Central memory CD8-positive, alpha-beta T cell (primary cell): Measurements from ENCODE around the gene NUP210.
A peak's percentile ranks its signal among the peaks of the same experiment; 100 is the strongest.

ENCODE experiments used
- ATAC-seq: fragments of 150-1000 bp; cut with Tn5 transposase; replicated peaks from 2 replicates; pipeline ENCODE4 v1.10.0; 2022; ENCODE audit warnings: mild to moderate bottlenecking, moderate FRiP score, moderate number of reproducible peaks; ENCODE audit not compliant: poor library complexity, severe bottlenecking; ENCODE audit errors: extremely low read depth
- DNase-seq, 2 donors: peaks; one replicate each; pipeline ENCODE4 v3.0.0; 2021; ENCODE audit warnings: low spot score in 2 of 2
- H3K27ac Mint-ChIP-seq: one replicate; pipeline ENCODE4 v1.8.0; 2022; ENCODE audit warnings: low read depth, mild to moderate bottlenecking, moderate library complexity, mixed read lengths
- H3K27me3 Mint-ChIP-seq: one replicate; pipeline ENCODE4 v1.8.0; 2022; ENCODE audit warnings: mixed read lengths
- H3K36me3 Mint-ChIP-seq: one replicate; pipeline ENCODE4 v1.8.0; 2022; ENCODE audit warnings: mild to moderate bottlenecking, moderate library complexity, mixed read lengths; ENCODE audit not compliant: insufficient read depth
- H3K4me1 Mint-ChIP-seq: one replicate; pipeline ENCODE4 v1.8.0; 2022; ENCODE audit warnings: mixed read lengths
- H3K4me3 Mint-ChIP-seq: one replicate; pipeline ENCODE4 v1.8.0; 2022; ENCODE audit warnings: mild to moderate bottlenecking, moderate library complexity, mixed read lengths
- H3K9me3 Mint-ChIP-seq: one replicate; pipeline ENCODE4 v1.8.0; 2022; ENCODE audit warnings: mixed read lengths

The NUP210 gene

DNA sequence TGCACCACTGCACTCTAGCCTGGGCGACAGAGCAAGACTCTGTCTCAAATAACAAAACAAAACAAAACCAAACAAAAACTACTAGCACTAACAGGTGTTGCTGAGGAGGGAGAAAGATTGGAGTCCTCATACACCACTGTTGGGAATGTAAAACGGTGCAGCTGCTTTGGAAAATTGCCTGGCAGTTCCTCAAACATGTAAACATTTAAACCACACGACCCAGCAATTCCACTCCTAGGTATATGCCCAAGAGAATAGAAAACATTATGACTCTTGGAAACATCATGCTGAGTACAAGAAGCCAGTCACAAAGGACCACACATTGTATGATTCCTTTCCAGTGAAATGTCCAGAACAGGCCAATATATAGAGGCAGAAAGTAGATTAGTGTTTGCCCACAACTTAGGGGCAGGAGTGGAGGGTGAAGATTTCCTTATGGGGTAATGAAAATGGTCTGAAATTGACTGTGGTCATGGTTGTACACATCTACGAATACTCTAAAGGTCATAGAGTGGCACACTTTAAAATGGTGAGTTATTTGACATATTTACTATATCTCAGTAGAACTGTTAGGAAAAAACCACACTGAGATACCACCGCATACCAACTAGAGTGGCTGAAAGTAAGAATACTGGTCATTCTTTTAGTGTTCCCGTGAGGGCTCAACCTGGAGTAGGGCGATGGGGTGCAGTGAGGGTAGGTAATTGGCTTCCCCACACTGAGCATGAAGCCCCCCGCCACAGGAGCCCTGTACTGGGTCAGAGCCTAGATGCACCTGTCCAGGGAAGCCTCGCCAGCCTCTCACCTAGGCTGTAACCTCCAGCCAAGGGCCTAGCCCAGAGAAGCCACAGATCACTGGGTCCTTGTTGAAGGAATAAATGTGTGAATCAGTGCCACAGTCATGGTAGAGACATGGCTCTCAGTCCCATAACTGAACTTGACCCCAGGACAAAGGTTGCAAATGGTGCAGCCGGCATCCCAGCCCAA, 131.1 kb downstream of the NUP210 start:
- ATAC-seq (no peak), DNase-seq (no peak)
- peaks cover 59% of the 10 kb centered on the region for H3K27me3 Mint-ChIP-seq
- peaks cover 15% of the 10 kb centered on the region for H3K9me3 Mint-ChIP-seq
- H3K36me3 Mint-ChIP-seq: no peaks in the 10 kb centered on the region
- H3K4me3 Mint-ChIP-seq: no peak overlapping the region
- no peaks in the 10 kb centered on the region for H3K4me1 Mint-ChIP-seq
- H3K27ac Mint-ChIP-seq: no peak overlapping the region

- peaks cover 56% of the 10 kb centered on the region for H3K27me3 Mint-ChIP-seq
- DNase-seq (no peak), ATAC-seq (no peak)
- no peak overlapping the region for H3K4me3 Mint-ChIP-seq
- H3K36me3 Mint-ChIP-seq: no peaks in the 10 kb centered on the region
- H3K27ac Mint-ChIP-seq: no peak overlapping the region
- peaks cover 19% of the 10 kb centered on the region for H3K9me3 Mint-ChIP-seq
- no peaks in the 10 kb centered on the region for H3K4me1 Mint-ChIP-seq
These were observed 132.3 kb downstream of the NUP210 start for GRCh38 chr3:13287833-13288232.

DNA sequence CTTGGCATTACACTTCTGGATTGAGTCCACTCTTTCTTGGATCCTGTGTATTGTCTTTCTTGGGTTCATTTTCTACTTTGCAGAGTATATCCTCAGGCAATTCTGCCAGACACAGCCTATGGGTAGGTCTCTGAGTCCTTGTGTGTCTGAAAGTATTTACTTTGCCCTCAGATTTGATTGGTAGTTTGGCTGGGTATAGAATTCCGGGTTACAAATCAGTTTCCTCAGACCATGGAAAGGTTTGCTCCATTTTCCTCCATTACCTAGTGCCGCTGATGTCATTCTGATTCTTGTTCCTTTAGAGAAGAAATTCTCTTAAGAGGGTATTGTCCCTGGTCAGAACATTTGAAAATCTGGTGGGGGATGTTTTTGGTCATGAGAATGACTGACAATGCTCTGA, 133.2 kb downstream of the NUP210 start:
- ATAC-seq (no peak), DNase-seq (no peak)
- peaks cover 57% of the 10 kb centered on the region for H3K27me3 Mint-ChIP-seq
- no peak overlapping the region for H3K4me3 Mint-ChIP-seq
- H3K4me1 Mint-ChIP-seq: peaks cover under 1% of the 10 kb centered on the region
- no peak overlapping the region for H3K27ac Mint-ChIP-seq
- peaks cover 19% of the 10 kb centered on the region for H3K9me3 Mint-ChIP-seq
- H3K36me3 Mint-ChIP-seq: no peaks in the 10 kb centered on the region

DNA sequence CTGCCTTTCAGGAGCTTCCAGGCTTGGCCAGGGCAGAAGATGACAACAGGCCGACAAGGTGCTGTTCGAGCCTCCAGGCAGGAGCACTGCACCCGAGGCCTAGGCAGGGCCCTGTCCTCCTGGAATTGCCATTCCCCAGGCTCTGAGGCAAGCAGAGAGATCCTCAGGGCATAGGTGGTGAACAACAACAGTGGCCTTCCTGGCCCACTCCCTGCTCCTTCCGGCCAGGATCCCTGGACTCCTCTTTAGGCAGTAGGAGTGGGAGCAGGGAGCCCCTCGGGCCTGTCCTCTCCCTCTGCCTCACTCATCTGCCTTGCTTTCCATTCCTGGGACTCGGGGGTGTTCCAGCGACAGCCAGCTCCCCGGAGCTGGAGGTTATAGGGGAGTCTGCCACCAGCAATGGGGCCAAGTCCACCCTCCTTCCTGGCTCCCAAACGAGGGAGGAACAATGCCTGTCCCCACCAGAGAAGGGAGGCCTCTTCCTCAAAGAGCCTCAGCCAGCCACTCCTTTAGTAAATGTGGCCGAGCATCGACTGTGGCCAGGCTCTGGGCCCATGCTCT, 135.0 kb downstream of the NUP210 start:
- DNase-seq: no peak
- Mint-ChIP-seq H3K4me3 (peak overlapping the region; percentile 65), H3K4me1 (peaks cover 9% of the 10 kb centered on the region), H3K36me3 (no peaks in the 10 kb centered on the region), H3K27me3 (peaks cover 75% of the 10 kb centered on the region), H3K27ac (no peak overlapping the region), H3K9me3 (peaks cover 19% of the 10 kb centered on the region)
- ATAC-seq: no peak

DNA sequence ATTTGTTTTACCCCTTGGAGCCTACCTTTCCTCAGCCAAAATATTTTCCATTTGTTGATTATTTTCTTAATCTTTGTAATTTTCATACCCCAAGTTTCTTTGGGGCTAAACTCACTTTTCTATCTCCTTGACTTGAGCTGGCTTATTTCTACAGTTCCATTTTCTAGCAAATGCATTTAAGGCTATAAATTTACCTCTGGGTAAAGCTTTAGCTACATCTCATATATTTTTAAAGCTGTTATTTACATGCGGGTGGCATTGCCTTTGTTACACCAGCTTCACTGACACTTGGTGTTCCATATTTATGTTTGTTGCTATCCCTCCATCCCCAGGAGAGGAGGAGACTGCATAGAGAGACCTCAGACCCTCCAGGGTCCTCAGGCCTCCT, 136.3 kb downstream of the NUP210 start:
- H3K4me1 Mint-ChIP-seq: peaks cover 9% of the 10 kb centered on the region
- peaks cover 82% of the 10 kb centered on the region for H3K27me3 Mint-ChIP-seq
- H3K36me3 Mint-ChIP-seq: no peaks in the 10 kb centered on the region
- no peak for ATAC-seq
- DNase-seq: no peak
- no peak overlapping the region for H3K27ac Mint-ChIP-seq
- H3K4me3 Mint-ChIP-seq: peak overlapping the region; percentile 65
- H3K9me3 Mint-ChIP-seq: peaks cover 19% of the 10 kb centered on the region

DNA sequence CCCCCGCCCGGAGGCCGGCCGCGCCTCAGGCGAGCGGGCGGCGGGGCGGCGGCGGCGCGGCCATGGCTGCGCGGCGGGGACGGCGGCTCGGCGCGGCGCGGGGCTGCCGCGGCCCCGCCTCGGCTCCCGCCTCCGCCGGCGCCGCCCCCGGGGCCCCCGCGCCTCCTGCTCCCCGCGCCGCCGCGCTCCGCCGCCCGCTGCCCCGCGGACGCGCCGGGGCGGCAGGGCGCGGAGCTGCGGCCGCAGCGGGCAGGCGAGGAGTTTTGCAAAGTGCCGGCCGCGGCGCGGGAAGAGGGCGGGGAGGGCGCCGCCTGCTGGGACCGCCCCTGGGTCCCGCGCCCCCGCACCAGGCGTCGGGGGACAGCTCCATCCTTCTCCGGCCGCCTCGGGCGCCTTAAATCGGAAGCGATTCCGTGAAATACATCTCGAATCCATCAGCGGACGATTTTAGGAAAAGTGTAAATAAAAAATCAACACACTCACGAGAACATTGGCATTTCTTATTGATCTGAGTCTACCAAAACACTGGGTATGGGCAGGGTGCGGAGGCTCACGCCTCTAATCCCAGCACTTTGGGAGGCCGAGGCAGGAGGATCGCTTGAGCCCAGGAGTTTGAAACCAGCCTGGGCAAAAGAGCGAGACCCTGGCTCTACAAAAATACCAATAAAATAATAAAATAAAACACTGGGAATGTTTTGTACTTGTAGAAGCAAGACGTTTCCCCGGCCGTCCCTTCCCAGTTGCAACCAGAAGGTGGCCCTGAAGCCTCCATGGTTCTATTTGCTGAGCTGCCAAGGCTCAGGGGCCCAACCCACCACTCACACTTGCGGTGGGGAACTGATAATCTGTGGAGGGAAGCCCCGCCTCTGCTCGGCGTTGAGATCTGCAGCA, 136.9 kb downstream of the NUP210 start:
- H3K4me3 Mint-ChIP-seq: peak overlapping the region; percentile 65
- peaks cover 80% of the 10 kb centered on the region for H3K27me3 Mint-ChIP-seq
- no peaks in the 10 kb centered on the region for H3K36me3 Mint-ChIP-seq
- H3K4me1 Mint-ChIP-seq: peaks cover 9% of the 10 kb centered on the region
- no peak overlapping the region for H3K27ac Mint-ChIP-seq
- peaks cover 19% of the 10 kb centered on the region for H3K9me3 Mint-ChIP-seq
- ATAC-seq (peak; percentile 10), DNase-seq (no peak)

GRCh38 chr3:13282358-13282985, 137.7 kb downstream of the NUP210 start:
- no peak overlapping the region for H3K27ac Mint-ChIP-seq
- peaks cover 80% of the 10 kb centered on the region for H3K27me3 Mint-ChIP-seq
- peaks cover 19% of the 10 kb centered on the region for H3K9me3 Mint-ChIP-seq
- peaks cover 2% of the 10 kb centered on the region for H3K36me3 Mint-ChIP-seq
- ATAC-seq: peak; percentile 28
- peaks cover 9% of the 10 kb centered on the region for H3K4me1 Mint-ChIP-seq
- no peak for DNase-seq
- no peak overlapping the region for H3K4me3 Mint-ChIP-seq

- DNase-seq (no peak), ATAC-seq (no peak)
- Mint-ChIP-seq H3K27ac (no peak overlapping the region), H3K27me3 (peaks cover 80% of the 10 kb centered on the region), H3K4me1 (peaks cover 9% of the 10 kb centered on the region), H3K36me3 (peaks cover 2% of the 10 kb centered on the region), H3K4me3 (peak overlapping the region; percentile 67), H3K9me3 (peaks cover 14% of the 10 kb centered on the region)
These were observed 138.4 kb downstream of the NUP210 start for GRCh38 chr3:13281507-13282357.

DNA sequence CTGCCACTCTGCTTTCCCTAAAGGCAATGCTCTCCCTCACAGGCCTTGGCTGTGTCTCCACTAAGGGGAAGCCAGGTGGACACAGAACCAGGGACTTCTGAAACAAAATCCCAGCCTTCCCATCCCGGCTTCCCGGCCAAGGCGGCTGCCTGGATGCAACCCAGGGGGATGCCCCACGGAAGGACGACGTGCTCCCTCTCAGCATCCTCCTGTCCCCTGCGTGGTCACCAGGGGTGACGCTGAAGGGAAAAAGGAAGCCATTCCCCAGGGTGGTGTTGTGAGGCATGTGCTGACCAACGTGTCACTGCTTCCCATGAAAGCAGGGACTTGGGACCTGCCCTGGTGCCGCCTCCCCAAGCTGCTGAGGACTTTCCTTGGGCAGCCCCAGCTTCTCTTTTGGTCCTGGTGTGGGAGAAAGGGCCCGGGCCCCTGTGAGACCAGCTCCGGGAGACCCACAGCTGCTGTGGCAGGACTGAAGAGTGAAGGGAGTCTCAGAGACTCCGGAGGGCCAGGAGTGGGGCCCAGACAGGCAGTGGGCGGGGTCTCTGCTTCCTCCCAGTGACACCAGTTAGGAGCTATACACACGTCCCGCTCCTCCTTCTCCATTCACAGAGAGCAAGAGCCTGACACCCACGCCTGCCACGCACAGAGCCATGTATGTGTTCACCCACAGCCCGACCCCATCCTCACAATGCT, 139.2 kb downstream of the NUP210 start:
- no peak for DNase-seq
- H3K4me3 Mint-ChIP-seq: peak overlapping the region; percentile 67
- no peak for ATAC-seq

GRCh38 chr3:13280122-13280790, 139.9 kb downstream of the NUP210 start:
- Mint-ChIP-seq H3K4me3 (no peak overlapping the region), H3K27me3 (peaks cover 72% of the 10 kb centered on the region), H3K36me3 (peaks cover 2% of the 10 kb centered on the region), H3K4me1 (peaks cover 9% of the 10 kb centered on the region), H3K27ac (no peak overlapping the region), H3K9me3 (peaks cover 10% of the 10 kb centered on the region)
- DNase-seq: no peak
- no peak for ATAC-seq

More for the DNA sequence above, 139.2 kb downstream of the NUP210 start:
- Mint-ChIP-seq H3K9me3 (peaks cover 10% of the 10 kb centered on the region), H3K36me3 (peaks cover 2% of the 10 kb centered on the region), H3K27me3 (peaks cover 72% of the 10 kb centered on the region), H3K27ac (no peak overlapping the region), H3K4me1 (peaks cover 9% of the 10 kb centered on the region)

GRCh38 chr3:13279532-13279910, 140.6 kb downstream of the NUP210 start:
- H3K36me3 Mint-ChIP-seq: peaks cover 2% of the 10 kb centered on the region
- H3K4me1 Mint-ChIP-seq: peaks cover 9% of the 10 kb centered on the region
- no peak for ATAC-seq
- peaks cover 66% of the 10 kb centered on the region for H3K27me3 Mint-ChIP-seq
- no peak for DNase-seq
- no peak overlapping the region for H3K27ac Mint-ChIP-seq
- H3K9me3 Mint-ChIP-seq: peaks cover 9% of the 10 kb centered on the region
- no peak overlapping the region for H3K4me3 Mint-ChIP-seq
